ENCODE results near the gene DYNLL2.
A peak's percentile ranks its signal among the peaks of the same experiment; 100 is the strongest.
"Not testable (repeated sequence)": the region's sequence is repeated elsewhere in the genome, so short reads cannot be mapped to it uniquely, and the experiment has no call there.

DYNLL2 gene

DNA sequence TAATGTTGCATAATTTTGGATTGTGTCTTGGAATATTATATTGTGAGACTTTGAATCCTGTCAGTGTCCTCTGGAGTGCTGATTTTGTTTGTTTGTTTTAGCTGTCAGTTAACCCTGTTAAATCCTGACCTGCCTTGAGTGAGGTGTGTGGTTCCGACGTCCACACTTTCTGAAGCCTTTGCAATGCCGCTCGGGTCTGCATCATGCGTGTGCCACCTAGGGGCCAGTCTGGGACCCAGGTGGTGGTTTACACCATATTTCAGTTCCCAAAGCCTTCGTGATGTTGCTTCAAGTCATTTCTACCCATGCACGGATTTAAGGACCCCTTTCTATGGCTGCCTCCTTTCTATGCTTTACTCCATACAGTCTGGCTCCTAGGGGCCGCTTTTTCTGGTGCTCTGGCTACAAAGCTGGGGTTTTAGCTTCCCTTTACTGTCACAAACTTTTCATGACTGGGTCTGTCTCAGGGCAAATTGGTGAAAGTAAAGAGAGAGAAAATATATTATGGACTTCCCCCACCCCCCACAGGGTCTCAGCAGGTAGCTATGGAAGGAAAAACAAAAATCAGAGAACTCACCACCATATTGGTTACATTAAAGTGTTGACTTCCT is 53.6 kb downstream of the DYNLL2 start:
- no peak for TF ChIP-seq SNAI2 (CRISPR knock-in tag; IDR thresholded peaks at IDR 0.05)
- TF ChIP-seq ZFP3 (CRISPR knock-in tag; IDR thresholded peaks at IDR 0.05), result no peak
- no peak for TF ChIP-seq OSR1 (CRISPR knock-in tag; IDR thresholded peaks at IDR 0.05)
- TF ChIP-seq GLIS3 (CRISPR knock-in tag; IDR thresholded peaks at IDR 0.05), result no peak
- no peak for TF ChIP-seq ARNTL (CRISPR knock-in tag; IDR thresholded peaks at IDR 0.05; ENCODE audit: borderline replicate concordance, low read depth)
- TF ChIP-seq, protein P1, sequence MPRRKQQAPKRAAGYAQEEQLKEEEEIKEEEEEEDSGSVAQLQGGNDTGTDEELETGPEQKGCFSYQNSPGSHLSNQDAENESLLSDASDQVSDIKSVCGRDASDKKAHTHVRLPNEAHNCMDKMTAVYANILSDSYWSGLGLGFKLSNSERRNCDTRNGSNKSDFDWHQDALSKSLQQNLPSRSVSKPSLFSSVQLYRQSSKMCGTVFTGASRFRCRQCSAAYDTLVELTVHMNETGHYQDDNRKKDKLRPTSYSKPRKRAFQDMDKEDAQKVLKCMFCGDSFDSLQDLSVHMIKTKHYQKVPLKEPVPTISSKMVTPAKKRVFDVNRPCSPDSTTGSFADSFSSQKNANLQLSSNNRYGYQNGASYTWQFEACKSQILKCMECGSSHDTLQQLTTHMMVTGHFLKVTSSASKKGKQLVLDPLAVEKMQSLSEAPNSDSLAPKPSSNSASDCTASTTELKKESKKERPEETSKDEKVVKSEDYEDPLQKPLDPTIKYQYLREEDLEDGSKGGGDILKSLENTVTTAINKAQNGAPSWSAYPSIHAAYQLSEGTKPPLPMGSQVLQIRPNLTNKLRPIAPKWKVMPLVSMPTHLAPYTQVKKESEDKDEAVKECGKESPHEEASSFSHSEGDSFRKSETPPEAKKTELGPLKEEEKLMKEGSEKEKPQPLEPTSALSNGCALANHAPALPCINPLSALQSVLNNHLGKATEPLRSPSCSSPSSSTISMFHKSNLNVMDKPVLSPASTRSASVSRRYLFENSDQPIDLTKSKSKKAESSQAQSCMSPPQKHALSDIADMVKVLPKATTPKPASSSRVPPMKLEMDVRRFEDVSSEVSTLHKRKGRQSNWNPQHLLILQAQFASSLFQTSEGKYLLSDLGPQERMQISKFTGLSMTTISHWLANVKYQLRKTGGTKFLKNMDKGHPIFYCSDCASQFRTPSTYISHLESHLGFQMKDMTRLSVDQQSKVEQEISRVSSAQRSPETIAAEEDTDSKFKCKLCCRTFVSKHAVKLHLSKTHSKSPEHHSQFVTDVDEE (CRISPR knock-in tag; IDR thresholded peaks at IDR 0.05), result no peak
- TF ChIP-seq, protein P2, sequence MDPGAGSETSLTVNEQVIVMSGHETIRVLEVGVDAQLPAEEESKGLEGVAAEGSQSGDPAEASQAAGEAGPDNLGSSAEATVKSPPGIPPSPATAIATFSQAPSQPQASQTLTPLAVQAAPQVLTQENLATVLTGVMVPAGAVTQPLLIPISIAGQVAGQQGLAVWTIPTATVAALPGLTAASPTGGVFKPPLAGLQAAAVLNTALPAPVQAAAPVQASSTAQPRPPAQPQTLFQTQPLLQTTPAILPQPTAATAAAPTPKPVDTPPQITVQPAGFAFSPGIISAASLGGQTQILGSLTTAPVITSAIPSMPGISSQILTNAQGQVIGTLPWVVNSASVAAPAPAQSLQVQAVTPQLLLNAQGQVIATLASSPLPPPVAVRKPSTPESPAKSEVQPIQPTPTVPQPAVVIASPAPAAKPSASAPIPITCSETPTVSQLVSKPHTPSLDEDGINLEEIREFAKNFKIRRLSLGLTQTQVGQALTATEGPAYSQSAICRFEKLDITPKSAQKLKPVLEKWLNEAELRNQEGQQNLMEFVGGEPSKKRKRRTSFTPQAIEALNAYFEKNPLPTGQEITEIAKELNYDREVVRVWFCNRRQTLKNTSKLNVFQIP (CRISPR knock-in tag; IDR thresholded peaks at IDR 0.05; ENCODE audit: borderline replicate concordance, low read depth), result no peak
- no peak for TF ChIP-seq ESRRG (CRISPR knock-in tag; IDR thresholded peaks at IDR 0.05)
- no peak for TF ChIP-seq ISL1 (CRISPR knock-in tag; IDR thresholded peaks at IDR 0.05)
- TF ChIP-seq PPARA (CRISPR knock-in tag; IDR thresholded peaks at IDR 0.05; ENCODE audit: borderline replicate concordance), result no peak
- TF ChIP-seq BACH2 (CRISPR knock-in tag; IDR thresholded peaks at IDR 0.05; ENCODE audit: borderline replicate concordance), result no peak
- TF ChIP-seq ZC3H10 (CRISPR knock-in tag; IDR thresholded peaks at IDR 0.05), result no peak
- peak; percentile 86 for ATAC-seq

DNA sequence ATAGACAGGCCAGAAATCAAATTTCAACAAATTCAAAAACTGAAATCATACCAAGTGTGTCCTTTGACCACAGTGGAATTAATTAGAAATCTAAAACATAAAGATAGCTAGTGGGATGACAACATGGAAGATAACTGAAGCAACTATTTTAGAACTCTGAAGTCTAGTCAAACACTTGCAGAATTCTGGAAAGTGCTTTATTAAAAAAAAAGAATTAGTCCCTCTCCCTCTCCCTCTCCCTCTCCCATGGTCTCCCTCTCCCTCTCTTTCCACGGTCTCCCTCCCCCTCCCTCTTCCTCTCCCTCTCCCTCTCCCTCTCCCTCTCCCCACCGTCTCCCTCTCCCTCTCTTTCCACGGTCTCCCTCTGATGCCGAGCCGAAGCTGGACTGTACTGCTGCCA is 58.3 kb downstream of the DYNLL2 start:
- ATAC-seq, result no peak
- TF ChIP-seq ZFP30 (CRISPR knock-in tag; IDR thresholded peaks at IDR 0.05), result no peak
- TF ChIP-seq ZNF565 (CRISPR knock-in tag; conservative IDR thresholded peaks at IDR 0.05; ENCODE audit: low read depth), result no peak

DNA sequence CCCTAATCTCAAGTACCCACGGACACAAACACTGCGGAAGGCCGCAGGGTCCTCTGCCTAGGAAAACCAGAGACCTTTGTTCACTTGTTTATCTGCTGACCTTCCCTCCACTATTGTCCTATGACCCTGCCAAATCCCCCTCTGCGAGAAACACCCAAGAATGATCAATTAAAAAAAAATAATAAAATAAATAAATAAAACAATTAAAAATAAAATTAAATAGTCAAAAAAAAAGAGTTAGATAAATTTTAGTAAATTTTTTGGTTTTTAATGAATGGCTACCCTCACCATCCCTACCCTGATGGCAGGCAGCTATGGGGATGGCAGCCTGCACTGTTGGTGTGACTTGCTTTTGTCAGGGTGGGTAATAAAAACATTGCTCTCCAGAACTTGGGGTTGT is 60.1 kb downstream of the DYNLL2 start:
- not testable (repeated sequence) for ATAC-seq

DNA sequence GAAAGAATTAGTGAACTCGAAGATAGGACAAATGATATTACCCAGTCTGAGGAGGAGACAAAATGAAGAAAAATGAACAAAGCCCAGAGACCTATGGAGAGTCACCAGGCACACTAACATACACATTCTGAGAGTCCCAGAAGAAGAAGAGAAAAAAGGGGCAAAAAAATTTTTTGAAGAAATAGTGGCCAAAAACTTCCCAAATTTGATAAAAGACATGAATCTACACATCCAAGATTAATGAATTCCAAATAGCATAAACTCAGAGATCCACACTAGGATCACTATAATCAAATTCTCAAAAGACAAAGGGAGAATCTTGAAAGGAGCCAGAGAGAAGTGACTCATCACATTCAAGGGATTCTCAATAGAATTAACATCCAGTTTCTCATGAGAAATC is 61.6 kb downstream of the DYNLL2 start:
- TF ChIP-seq OSR1 (CRISPR knock-in tag; IDR thresholded peaks at IDR 0.05) (no peak), ZNF565 (CRISPR knock-in tag; conservative IDR thresholded peaks at IDR 0.05; ENCODE audit: low read depth) (no peak), ARNTL (CRISPR knock-in tag; IDR thresholded peaks at IDR 0.05; ENCODE audit: borderline replicate concordance, low read depth) (no peak)
- no peak for ATAC-seq
